HPDE6-E6E7 (cell line): ENCODE measurements around the gene THBS1.

Experiments
- DNase-seq: peaks from one replicate; pipeline ENCODE4 v3.0.0; 2011; ENCODE audit warnings: missing footprints; ENCODE audit errors: extremely low spot score

Gene THBS1

DNA sequence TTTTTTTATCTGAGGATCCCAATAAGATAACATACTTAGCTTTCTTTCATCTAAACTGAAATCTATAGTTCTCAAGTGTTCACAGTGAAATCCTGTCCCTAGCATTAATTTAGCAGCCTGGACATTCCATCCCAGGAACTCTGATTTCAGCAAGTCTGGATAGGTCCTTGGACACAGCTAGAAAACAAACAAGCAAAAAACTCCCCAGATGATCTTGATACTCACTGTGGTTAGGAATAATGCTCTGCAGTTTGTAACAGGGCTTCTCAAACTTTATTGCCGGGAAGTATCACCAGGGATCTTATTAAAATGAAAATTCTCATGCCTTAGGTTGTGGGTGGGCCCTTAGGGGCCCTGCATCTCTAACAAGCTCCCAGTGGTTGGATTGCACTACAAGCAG lies 24.3 kb downstream of the THBS1 start:
- no peak for DNase-seq

DNA sequence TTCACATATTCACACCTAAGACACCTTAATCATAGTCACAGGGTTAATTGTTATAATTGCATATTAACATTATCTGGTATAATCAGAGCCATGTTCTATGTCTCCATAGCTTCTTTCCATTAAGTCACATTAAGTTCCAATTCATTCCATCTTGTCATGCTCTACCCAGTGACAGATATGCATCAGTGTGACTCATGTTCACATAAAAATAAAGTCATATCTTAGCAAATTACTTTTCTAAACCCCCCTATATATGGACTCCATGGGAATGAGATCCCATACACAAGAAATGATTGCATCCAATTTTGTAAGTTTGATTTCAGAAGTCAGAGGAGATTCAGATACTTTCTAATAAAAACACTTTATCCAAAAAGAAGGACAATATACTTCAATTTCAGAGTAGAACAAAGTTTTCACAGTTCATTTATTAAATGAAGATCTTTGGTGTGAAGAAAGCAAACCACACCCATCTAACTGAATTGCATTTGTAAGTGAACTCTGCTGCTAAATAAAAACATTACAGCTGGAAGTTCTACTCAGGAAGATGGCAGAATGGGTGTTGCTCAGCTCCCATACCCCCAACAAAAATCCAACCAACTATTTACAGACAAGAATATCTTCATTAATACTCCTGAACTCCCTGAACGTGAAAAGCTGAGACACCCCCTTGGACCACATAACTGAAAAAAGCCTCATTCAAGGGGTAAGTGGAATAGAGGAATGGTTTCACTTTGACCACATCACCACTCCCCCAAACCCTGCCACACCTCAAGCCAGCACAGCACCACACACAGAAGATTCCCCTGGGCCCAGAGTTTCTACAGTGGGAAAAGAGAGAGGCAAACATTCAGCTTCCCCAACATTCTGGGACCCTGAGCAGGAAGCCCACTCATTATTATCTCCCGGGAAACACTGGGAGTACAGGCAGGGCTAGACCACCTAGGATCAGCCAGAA lies 27.6 kb downstream of the THBS1 start:
- no peak for DNase-seq

DNA sequence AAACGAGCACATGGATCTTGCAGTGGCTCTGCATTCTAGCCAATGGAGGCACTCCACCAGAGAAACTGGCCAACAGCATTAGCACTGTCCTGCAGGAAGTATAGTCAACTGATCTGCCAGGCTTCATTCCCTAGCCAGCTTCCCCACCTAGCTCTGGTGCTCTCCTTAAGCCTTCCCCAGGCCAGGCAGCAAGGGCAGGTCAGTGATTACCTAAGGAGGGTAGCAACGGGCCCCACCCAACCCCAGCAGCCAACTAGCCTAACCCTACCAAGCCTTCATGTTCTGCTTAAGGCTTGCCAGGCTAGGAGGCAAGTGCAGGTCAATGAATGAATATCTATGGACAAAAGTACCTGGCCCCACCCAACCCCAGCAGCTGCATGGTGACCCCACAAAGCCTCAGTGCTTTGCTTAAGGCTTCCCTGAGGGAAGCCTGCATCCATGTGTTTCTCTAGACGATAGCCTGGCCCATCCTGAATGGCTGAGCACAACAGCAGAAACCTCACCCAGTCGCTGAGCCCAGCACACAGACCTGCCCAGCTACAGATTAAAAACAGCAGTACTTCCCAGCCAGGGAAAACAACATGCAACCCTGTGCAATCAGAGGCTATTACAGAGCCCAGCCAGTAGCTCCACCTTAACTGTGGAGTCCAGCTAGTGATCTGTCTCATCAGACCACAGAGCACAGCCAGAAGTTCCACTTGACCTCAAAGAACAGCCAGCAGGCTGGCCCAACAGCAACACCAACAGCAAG lies 28.5 kb downstream of the THBS1 start:
- DNase-seq: no peak

DNA sequence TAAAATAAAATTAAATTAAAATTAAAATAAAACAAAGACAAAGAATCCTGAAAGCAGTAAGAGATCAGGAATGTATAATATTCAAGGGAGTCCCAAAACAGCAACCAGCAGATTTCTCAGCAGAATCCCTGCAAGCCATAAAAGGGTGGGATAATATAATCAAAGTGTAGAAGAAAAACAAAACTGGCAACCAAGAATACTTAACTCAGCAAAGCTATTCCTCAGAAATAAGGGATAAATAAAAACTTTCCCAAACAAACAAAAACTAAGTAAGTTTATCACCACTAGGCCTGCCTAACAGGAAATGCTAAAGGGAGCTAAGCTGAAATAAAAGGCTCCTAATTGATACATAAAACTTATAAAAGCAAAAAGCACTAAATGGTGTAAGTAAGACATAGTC lies 29.8 kb downstream of the THBS1 start:
- no peak for DNase-seq

DNA sequence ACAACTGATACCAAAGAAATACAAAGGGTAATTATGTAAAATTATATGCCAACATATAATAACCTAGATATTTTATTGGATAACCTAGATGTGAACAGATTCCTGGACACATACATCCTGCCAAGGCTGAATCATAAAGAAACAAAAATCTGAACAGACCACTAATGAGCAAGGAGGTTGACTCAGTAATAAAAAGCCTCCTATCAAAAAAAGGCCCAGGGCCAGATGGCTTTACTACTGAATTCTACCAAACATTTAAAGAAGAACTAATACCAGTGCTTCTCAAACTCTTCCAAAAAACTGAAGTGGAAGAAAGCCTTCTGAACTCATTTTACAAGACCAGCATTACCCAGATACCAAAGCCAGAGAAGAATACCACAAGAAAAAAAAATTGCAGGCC lies 32.4 kb downstream of the THBS1 start:
- no peak for DNase-seq

DNA sequence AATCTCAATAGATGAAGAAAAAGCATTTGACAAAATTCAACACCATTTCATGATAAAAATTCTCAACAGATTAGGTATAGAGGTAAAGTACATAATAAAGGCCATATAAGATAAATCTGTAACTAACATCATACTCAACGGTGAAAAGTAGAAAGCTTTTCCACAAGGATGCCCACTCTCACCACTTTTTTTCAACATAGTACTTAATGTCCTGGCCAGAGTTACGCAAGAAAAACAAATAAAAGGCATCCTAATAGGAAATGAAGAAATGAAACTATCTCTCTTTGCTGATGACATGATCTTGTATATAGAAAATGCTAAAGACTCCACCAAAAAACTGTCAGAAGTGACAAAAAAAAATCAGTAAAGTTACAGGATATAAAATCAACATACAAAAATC lies 33.0 kb downstream of the THBS1 start:
- no peak for DNase-seq

DNA sequence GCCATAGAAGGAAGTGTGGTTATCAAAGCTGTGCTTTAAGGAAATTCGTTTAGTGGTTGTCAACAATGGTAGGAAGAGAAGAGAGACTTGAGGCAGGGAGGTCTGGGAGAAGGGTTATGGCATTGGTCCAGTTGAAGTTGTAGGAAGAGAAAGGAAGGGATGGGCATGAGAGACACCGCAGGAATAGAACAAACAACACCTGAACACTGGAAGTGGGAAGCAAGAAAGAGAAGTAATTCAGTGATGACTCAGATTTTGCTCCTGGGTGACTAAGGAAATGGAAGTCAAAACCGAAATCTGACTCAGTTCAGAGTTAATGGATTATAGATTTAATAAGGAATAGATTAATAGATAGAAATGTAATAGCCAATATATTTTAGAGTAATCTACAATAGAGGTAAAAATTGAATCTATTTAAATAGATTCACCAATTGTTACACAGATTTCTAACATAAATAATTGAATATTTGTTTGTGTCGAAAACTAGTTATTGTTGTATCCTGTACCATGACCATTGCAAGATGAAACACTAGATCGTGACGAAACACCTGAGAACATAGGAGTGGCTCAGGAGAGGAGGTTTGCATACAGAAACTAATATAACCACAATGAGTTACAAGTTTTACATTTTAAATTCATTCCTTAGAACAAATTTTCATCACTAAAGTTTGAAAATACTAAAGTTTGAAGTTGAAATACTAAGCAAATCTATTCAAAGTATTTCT lies 36.0 kb downstream of the THBS1 start:
- peak; percentile 68 for DNase-seq

DNA sequence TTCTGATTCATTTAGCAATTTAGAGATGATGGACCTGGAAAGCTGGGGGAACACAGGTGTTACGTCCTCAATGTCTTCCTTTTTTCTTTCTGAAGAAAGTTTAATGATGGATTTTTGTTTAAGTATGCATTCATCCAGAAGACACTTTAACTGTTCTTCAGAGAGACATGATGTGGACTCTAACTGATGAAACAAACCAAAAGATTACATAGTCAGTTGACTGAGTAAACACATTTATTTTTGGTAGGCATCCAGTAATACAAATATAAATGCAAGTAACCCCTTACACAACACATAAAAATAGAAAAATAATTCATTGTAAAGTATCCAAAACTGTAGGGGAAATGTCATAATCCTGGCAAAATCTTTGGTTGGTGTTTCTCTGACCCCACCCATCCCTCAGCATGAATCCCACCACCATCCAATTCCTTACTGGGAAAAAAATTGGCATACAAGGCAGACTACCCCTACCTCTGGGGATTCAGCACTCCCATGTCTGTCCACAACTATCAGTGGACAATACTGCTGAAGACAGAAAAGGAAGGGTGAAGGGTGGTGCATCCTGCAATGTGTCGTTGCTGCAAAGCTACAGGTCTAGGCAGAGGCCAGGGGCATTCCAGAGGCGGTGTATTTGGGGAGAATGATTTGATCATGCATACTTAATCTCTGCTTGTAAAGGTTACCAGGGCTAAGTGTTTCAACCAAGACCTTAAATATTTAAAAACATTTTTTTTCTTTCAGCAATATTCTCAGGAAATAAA lies 37.4 kb downstream of the THBS1 start:
- no peak for DNase-seq

DNA sequence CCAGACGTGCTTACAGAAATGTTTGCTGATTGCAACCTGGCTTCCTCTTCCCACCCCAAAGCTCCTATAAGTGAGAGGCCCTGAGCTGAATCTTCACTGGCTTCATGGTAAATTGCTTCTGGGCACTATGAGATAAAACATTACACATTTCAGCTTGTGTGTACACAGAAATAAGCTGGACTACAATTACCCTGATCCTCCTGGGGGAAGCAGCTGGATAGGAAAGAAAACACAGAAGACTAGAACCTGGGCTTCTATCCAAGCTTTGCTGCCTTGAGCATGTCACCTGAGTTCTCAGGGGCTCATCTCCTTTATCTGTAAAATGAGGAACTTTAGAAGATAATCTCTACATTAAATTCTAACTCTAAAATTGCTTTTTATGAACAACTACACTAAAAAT lies 40.3 kb downstream of the THBS1 start:
- no peak for DNase-seq

DNA sequence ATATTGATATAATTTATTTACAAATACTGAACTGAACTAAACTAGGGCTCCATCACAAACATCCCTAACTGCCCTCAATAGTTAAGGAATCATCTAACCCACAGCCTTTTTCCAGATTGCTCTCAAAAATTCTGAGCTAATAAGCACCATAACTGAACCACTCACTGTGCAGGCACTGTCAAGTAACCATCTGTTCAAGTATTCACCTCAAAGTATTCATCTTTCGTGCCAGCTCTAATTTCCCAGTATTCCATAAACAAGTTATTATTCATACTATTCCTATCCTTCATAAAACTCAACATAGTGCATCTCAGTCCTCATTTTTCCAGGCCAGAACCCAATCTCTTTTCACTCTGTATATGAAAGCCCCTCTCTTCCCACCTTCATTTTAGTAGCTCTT lies 41.1 kb downstream of the THBS1 start:
- no peak for DNase-seq

DNA sequence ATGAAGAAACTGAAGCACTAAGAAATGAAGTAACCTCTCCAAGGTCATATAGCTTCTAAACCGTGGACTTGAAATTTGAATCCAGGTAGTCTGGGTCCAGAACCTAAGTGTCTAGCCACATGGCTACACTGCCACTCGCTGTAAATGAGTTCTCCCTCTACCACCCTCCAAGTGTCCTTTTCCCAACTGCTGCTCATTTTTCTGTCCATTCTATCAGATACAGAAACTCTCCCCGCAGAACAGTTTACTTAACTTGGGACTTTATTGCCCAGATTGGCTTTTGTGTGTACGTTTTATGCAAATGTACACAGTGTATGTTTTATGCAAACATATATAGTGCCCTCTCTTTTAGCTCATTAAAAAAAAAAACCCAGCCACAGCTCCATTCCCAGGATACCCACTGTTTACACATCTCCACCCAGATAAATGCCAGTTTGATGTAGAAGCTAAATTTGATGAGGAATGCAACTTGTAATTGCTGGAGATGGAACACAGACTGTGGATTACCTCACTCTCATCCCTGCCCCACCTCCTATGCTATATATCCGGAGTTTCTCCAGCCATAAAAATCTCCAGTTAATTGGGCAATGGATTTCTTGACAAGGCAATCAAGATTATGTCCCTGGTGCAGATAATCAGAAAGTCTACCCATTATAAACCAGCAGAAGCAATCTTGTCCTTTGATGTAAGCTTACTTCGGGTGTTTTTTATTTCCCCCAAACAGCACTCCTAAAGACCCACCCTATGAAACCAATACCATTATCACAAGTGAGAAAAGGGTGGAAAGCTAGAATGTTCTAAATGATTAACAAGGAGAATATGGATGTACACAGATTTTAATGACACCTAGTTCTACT lies 42.0 kb downstream of the THBS1 start:
- no peak for DNase-seq

DNA sequence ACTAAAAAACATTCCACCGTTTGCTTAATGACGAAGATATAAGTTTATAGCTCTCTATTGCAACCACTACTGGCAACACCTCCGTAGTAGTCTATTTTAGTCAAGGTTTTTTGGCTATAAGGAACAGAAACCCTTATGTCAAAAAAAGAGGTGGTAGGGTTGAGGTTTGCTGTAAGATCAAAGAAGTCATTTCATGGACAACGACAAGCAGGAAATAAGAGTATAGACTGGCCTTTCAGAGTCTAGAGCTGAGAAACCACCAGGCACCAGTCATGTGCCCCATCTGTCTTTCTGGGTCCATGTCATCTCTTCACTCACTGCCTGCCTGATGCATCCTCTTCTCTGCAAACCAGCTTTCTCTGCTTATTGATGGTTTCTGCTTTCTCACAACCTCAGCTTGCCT lies 42.7 kb downstream of the THBS1 start:
- DNase-seq: no peak

DNA sequence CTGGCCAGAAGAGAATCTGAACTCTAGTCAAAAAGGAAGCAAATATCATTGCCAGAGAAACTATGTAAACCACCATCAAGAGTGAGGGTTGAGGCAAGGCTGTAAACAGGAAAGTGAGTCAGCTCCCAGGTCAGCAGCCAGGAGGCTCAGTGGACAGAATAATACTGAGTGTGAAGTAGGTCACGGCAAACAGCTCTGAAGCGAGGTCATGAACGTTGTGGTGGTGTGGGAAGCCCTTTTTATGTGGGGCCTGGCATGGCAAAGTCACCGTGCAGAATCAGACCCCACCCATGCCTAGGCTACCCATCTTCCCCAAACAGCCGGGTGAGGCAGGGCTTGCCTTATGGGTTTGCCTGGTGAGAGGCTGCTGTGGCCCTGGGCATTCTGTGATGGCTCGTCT lies 43.9 kb downstream of the THBS1 start:
- no peak for DNase-seq

DNA sequence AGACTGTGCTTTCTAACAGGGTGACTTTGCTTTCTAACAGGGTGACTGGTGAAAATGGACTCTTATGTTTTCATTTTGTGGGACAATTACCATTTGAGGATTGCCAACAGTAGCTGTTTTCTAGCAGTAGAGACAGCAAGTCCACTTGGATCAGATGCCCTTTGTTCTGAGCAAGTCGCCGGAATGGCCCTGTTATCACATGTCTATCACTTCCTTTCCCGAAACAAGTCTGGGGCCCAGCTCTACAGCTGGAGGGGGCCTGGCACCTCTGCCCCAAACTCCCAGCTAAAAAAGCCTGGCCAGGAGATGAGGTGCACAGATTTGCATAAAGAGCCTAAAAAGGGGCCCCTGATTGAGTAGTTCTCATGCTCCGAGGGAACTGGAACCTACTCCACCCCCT lies 44.6 kb downstream of the THBS1 start:
- DNase-seq: no peak

DNA sequence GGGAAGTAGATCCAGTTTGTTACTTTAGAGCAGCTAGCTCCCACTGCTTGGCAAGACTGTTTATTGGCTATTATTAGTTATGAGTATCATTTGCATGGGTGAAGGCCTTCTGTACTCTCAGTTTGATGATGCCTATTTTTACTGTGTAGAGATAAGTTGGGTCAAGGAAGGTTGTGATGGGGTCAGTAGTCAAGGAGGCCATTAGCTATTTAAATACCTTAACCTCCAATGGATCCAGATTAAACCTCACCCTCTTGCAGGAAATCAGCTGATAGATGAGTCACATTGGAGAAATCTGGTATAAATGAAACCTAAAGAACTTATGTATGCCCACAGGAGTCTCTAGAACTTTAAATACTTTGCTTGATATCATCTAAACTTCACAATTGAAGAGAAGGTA lies 45.0 kb downstream of the THBS1 start:
- no peak for DNase-seq

DNA sequence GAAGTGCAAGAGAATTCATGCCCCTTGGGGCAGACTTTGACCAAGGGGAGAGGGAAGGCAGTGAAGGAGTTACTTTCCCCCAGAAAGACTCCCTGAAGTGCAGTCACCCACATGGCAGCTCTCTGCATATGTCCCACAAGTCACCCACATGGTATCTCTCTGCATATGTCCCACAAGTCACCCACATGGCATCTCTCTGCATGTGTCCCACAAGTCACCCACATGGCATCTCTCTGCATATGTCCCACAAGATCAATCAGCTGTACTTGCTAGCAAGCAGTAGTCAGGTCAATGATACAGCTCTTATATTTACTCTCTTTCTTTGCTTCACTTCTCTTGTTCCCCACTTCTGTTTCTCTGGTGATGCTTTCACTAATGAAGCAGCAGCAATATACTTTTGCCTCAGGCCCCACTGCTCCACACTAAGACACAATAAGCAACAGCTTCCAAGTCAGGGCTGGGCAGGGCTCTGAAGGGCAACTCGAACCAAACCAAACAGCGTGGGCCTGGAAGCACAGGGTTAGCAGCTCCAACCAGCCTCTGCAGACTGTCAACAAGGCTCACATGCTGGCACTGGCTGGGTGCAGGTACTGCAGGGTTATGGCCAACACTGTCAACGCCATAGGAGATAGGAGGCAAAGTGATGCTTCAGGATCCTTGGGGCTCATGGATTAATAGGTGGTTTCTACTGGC lies 46.7 kb downstream of the THBS1 start:
- DNase-seq: no peak

DNA sequence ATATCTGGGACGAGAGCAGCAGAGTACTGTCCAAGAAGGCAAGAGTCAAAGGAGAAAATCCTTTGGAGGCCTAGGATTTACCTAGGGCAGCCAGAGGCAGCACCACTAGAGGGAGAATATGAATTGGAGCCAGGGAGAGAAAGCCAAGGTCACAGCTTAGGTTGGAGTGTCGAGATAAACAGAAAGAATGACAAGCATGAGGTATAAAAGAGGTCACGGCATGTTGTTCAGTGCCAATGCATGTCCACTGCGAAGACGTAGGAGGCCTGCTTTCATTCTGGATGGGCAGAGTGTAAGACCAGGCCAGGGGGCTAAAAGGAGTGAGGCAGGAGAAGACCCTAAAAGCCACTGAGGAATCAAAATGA lies 47.2 kb downstream of the THBS1 start:
- DNase-seq: no peak

DNA sequence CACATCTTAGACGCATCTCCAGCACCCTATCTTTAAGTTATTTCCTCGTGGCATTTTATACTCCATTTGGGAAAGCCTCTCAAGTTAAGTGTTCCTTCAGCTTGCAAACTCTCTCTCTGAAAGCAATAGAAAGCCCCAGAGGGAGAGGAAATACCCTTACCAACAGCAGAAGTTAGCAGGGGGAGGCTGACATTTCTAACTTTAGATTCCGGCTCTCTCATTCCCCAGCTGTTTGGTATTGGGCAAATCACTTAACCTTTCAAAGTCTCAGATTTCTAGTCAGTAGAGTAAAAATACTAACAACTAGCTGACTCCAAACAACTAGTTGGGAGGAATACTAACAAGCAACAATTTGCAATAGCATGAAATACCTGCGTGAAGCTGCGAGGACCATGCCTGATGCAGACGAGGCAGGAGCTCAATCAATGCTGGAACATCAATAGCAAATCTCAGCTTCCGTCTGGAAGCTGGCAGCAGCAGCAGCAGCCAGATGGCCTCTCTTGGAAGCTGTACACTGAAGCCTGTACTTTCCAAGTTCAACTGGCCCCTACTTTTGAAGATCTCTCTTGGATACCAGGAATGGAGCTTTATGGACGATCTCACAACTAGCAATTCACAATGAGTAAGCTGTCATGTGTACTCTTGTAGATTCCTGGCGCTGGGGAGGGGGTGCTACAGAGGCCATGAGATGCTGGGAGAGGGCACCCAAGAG lies 47.8 kb downstream of the THBS1 start:
- DNase-seq: no peak

DNA sequence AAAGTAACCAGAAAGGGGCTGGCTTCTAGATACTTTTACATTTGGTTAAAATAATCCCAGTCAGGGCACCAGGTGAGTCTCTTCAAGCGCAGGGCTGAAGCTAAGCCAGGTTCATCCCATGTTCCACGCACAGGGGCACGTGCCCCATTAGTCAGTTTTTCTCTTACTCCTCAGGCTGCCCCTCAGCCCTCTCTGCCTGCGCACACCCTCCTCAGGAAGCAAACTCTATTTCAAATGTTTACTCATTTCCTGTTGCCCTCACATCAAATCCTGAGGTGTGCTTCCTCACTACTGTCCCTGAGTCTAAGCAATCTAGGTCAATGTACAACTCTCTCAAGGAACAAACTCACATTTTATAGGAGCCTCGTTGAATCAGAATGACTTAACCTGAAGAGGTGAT lies 48.5 kb downstream of the THBS1 start:
- DNase-seq: peak; percentile 80

DNA sequence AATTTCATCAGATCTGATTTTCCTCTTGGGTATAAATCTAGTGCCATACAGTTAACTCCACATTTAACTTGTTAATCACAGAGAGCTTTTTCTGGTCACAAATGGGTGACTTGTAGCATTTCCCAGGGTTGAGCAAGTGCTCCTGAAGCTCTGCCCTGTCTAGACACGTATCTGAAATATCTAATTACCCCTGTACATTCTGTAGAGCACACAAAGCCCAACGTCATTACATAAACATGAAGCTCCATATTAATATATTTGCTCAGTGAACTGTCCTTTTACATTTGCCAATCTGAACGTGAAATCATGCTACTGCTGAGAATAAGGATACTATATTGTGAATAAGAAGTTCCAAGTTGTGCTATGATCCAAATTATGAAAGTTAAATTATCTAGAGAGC lies 49.0 kb downstream of the THBS1 start:
- peak; percentile 70 for DNase-seq
